Measurements from ENCODE around the gene ATF6. TPM values are rescaled to one million over a fixed set of nuclear protein-coding genes. Genes with fewer than 3 reads are reported as not detected.

ATF6 gene
- total RNA-seq, 1 donor from 2014 or later = 31.1 TPM

DNA sequence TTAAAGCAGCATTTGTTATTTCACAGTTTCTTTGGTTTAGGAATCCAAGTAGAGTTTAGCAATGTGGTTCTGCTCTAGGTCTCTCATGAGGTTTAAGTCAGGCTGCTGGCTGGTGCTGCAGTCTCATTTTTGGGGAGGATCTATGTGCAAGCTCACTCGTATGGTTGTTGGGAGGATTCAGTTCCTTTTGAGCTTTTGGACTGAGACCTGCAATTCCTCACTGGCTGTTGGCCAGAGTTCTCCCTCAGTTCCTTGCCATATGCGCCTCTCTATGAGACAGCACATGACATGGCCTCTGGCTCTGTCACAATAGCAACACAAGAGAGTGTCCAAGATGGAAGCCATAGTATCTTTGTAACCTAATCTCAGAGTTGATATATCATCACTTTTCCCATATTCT, 166.5 kb downstream of the ATF6 start:
- intact Hi-C loops (cut with micrococcal nuclease) = no loop called here

DNA sequence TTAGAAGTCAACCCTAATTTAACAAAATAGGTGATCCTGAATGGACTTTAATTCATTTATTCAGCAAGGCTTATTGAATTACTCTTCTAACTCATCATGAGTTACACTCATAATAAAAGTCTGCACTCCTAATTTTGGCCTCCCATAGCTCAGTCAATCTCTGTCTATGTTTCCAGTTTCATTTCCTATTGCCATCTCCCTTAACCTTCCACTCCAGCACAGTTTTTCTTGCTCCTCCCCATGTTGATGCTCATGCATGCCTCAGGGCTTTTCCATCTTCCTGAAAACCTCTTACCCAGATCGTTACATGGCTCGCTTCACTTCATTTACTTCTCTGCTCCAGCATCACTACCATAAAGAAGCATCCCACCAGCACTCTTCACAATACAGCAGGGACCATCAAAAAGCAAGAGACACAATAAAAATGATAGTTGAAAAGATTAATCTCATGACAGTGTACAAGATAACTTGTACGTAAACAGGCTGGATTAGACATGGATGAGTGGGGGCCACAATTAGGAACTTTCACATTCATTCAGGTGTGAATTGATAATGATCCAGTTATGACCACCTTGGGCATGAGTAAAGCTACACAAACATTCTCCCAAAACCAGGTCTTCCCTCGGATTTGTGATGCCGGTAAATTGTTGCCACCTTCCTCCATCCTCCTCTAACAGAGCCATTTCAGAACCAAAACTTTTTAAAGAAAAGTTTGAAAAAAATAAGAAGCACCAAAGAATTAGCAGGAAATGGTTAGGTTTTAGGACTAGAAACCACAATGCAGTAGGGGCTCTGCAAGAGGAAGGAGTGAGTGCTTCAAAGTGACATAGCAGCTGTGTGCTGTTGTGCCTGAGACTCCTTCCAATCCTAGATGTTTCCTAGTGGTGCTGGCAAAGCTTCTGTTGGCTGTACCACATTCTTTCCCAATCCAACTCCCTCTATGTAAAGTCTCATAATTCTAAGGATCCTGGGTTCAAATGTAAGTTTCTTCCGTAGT, 167.8 kb downstream of the ATF6 start:
- intact Hi-C loops (cut with micrococcal nuclease) = loop anchor here (1.0 kb wide), 1 partner anchor 28 kb away; no protein-coding TSS in a partner anchor

GRCh38 chr1:161935264-161935663, 169.1 kb downstream of the ATF6 start:
- intact Hi-C loops (cut with micrococcal nuclease) = no loop called here

DNA sequence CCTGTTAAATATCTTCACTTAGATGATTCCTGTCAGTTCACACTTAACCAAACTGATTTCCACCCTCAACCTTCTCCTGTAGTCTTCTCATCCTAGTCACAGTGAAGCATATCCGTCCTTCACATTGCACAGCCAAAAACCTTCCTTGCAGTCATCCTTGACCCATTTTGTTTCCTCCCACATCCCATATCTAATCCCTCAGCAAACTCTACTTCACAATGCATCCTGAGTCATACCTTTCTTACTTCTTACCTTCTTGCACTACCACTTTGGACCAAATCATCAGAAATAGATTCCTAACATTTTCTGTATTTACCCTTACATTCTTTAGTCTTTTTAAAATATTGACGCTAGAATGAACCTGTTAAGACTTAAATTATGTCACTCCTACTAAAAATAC, 170.7 kb downstream of the ATF6 start:
- intact Hi-C loops (cut with micrococcal nuclease) = no loop called here

DNA sequence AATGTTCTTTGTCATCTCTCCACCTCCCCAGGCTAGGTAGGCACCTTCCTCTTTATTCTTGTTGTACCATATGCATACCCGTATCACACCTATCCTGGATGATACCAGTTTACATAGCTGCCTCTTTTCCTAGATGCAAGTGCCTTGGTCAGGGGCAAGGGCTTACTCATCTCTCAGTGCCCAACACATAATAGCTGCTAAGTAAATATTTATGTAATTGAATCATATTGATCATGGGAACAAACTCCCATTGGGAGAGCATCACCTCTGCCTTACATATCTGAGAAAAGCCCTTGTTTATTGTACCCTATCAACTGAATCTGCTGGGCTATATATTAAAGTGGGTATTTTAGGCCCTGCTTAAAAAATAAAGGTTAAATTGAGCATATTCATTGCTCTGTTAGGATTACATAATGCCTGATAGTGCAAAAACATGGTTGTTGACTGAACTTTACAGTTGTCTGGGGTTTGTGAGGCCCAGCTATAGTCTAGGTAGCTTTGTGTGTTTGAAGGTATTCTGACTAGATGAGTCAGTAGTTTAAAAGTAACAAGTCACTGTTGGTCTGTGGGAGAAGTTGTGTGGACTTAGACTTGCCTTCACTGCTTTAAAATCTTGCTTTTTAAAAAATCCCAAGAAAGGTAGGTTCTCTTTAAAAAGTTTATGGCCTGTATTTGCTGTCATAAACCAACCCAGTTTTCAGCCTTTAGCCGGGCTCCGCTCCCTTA, 174.9 kb downstream of the ATF6 start:
- intact Hi-C loops (cut with micrococcal nuclease) = no loop called here

GRCh38 chr1:161941726-161942436, 175.8 kb downstream of the ATF6 start:
- intact Hi-C loops (cut with micrococcal nuclease) = no loop called here

GRCh38 chr1:161943737-161944136, 177.6 kb downstream of the ATF6 start:
- intact Hi-C loops (cut with micrococcal nuclease) = no loop called here

DNA sequence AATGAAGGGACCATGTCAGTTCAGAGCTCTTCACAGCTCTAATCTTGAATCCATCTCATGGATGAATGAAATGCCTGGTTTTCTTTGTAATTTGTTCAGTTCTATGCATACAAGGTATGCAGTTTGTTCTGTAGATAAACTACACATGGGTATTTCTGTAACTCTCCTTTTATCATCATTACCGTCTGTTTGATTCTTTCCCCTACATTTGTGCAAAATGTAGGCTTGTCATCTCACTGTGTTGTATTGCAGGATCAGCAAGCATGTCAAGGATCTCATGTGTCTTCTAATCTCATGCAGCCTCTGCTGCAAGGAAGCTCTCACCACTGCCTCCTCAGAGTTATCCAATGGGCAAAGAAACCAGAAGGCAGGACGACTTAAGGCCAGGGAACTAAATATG, 178.3 kb downstream of the ATF6 start:
- intact Hi-C loops (cut with micrococcal nuclease) = no loop called here

- intact Hi-C loops (cut with micrococcal nuclease) = no loop called here
Observed at GRCh38 chr1:161945306-161946060, 179.4 kb downstream of the ATF6 start.

GRCh38 chr1:161946071-161946987, 180.2 kb downstream of the ATF6 start:
- intact Hi-C loops (cut with micrococcal nuclease) = no loop called here

DNA sequence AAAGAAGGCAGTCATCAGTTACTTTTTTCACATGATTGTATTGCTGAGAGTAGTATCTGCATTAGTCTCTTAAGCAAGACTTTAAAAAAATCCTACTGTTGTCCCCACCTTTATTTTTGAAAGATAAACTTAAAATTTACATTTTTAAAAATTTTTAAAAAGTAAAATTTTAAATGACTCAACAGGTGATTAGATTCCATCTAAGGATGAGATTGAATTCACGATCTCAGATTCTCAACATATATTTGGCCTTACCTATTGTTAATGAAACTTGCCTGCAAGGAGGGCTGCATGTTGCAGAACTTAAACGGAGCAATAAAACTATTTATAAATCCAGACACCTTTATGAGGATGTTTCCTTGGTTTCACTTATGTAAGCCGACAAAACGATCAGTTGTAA, 182.3 kb downstream of the ATF6 start:
- intact Hi-C loops (cut with micrococcal nuclease) = no loop called here

DNA sequence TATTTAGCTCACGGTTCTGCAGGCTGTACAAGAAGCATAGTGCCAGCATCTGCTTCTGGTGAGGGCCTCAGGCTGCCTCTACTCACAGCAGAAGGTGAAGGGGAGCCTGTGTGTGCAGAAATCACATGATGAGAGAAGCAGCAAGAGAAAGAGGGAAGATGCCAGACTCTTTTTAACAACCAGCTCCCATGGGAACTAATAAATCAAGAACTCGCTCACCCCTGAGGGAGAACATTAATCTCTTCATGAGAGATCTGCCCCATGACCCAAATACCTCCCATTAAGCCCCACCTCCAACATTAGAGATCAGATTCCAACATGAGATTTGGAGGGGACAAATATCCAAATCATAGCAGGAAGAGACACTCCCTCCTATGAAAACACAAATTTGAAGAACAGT, 183.4 kb downstream of the ATF6 start:
- intact Hi-C loops (cut with micrococcal nuclease) = no loop called here

GRCh38 chr1:161950377-161950776, 184.3 kb downstream of the ATF6 start:
- intact Hi-C loops (cut with micrococcal nuclease) = no loop called here

DNA sequence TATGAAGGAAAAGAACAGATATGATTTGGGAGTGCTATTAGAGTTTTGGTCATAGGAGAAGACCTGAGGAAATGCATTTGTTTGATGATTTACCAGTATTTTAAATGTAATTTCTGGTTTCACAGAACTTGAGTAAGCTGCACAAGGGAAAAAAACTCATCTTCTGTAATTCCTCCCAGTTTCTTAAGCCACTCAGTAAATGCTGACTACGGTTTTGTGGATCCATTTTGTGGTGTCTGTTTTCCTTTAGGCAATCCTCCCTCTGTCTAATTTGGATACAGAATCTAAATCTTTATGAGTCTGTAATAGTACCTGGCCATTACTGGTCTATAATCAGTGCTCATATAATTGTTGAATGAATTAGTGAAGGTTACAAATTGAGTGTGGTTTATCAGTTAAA, 185.5 kb downstream of the ATF6 start:
- intact Hi-C loops (cut with micrococcal nuclease) = no loop called here

DNA sequence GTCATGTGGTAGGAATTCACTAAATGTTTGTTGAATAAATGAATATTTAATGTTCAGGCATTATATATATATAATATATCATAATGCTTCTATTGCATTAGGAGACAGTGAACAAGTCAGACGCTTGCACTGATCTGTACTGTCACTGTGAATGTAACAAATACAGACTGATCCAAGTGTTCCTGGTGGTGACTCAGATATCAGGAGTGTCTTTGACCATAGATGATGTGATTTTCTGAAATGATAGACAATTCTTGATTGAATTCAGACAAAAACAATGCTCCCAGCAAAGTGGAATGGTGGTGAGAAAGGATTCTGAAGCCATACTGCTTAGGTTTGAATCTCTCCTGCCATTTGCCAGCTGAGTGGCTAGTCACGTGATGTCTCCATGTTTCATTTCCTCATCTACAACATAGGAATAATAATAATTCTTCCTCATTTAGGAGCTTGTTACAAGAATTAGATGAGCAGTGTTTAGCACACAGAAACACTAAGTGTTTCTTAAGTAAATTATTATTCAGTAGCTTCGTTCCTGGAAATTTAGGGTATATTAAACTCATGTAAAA, 186.6 kb downstream of the ATF6 start:
- intact Hi-C loops (cut with micrococcal nuclease) = no loop called here

- intact Hi-C loops (cut with micrococcal nuclease) = no loop called here
Observed at GRCh38 chr1:161953256-161953920, 187.3 kb downstream of the ATF6 start.

DNA sequence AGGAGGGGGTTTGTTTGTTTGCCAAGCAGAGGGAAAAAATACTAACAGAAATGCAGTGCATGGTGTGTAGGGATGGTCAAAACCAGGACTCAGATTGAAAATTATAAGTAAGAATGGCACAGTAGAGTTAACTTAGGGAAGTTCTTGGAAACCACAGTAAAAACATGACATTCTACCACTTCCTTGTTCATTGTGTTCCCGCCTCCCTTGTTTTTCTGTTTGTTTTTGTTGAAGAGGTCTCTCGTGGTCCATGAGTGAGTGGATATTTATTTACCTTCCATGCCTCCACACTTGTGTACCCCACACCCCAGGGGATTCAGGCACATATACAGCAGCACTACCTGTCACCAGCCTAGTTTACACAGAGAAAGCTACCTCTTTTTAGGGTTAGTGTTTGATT, 187.9 kb downstream of the ATF6 start:
- intact Hi-C loops (cut with micrococcal nuclease) = no loop called here

GRCh38 chr1:161954466-161954865, 188.3 kb downstream of the ATF6 start:
- intact Hi-C loops (cut with micrococcal nuclease) = no loop called here

- intact Hi-C loops (cut with micrococcal nuclease) = no loop called here
Observed at GRCh38 chr1:161955606-161956005, 189.5 kb downstream of the ATF6 start.

All from T-helper 2 cell treated with Interferon-gamma antibody and Interleukin-4, amounts not matched to agents 100 ng/mL and 5 ng/mL, for 36 hours (primary cell).